Caco-2 (cell line): Measurements from ENCODE around the gene FHIT. TPM values are rescaled to one million over a fixed set of nuclear protein-coding genes. Genes with fewer than 3 reads are reported as not detected.

Experiments
- BruUV-seq: library from RNA; stranded (reverse); fragments of 400-500 nt; replicated peaks from 2 replicates; lab custom pipeline; 2021; lab: Mats Ljungman, UMichigan
- CTCF ChIA-PET: fragments of 300-600 bp; sonication (Branson Sonifier 250); formaldehyde crosslinking; loops from one replicate; lab custom pipeline; 2022; ENCODE audit warnings: antibody characterized with exemption; lab: Charles Lee
- POLR2A ChIA-PET: fragments of 300-600 bp; sonication (Branson Sonifier 250); formaldehyde crosslinking; loops from one replicate; lab custom pipeline; 2022; ENCODE audit warnings: antibody characterized with exemption; lab: Charles Lee
- DNase-seq, 2 experiments: peaks; one replicate each; pipeline versions ENCODE4 v3.0.0 to v3.0.0-alpha.2; 2020 to 2022
- H3K27me3 ChIP-seq: replicated peaks from 2 replicates; pipeline ENCODE4 v1.6.0; 2011; ENCODE audit warnings: low read length; ENCODE audit not compliant: control insufficient read depth, insufficient read depth
- H3K36me3 ChIP-seq: 2 replicates; pipeline ENCODE4 v1.5.1; 2011; ENCODE audit warnings: low read length; ENCODE audit not compliant: control insufficient read depth, insufficient read depth
- H3K4me1 ChIP-seq: fragments of 250-450 bp; sonication (Bioruptor Pico); 2 replicates; pipeline ENCODE4 v1.5.1; 2020; ENCODE audit warnings: mild to moderate bottlenecking
- H3K4me3 ChIP-seq: 2 replicates; pipeline ENCODE4 v1.5.1; 2011; ENCODE audit warnings: low read depth, mild to moderate bottlenecking, control low read depth, low read length
- H3K9me3 ChIP-seq: fragments of 250-450 bp; sonication (Bioruptor Pico); 2 replicates; pipeline ENCODE4 v1.5.1; 2020; ENCODE audit warnings: mild to moderate bottlenecking, moderate library complexity
- H3K27ac Mint-ChIP-seq: one replicate; pipeline ENCODE4 v1.8.0; 2022; ENCODE audit warnings: mixed read lengths; ENCODE audit not compliant: unreplicated experiment
- H3K27me3 Mint-ChIP-seq: one replicate; pipeline ENCODE4 v1.8.0; 2022; ENCODE audit warnings: mixed read lengths; ENCODE audit not compliant: insufficient read depth, unreplicated experiment
- H3K36me3 Mint-ChIP-seq: one replicate; pipeline ENCODE4 v1.8.0; 2022; ENCODE audit warnings: mild to moderate bottlenecking, mixed read lengths; ENCODE audit not compliant: insufficient read depth, unreplicated experiment
- H3K4me1 Mint-ChIP-seq: one replicate; pipeline ENCODE4 v1.8.0; 2022; ENCODE audit warnings: low read depth, mixed read lengths; ENCODE audit not compliant: unreplicated experiment
- H3K4me3 Mint-ChIP-seq: one replicate; pipeline ENCODE4 v1.8.0; 2022; ENCODE audit warnings: mild to moderate bottlenecking, moderate library complexity, mixed read lengths; ENCODE audit not compliant: unreplicated experiment
- H3K9me3 Mint-ChIP-seq: one replicate; pipeline ENCODE4 v1.8.0; 2022; ENCODE audit warnings: mixed read lengths; ENCODE audit not compliant: unreplicated experiment
- intact Hi-C: fragments of 100-400 bp; cut with micrococcal nuclease; formaldehyde crosslinking; loops from one replicate; pipeline ENCODE4 v1.10.0; 2022; ENCODE audit not compliant: unreplicated experiment
- total RNA-seq: library from RNA; stranded (reverse); gene quantifications from 2 replicates; pipeline ENCODE4 v1.2.3, GENCODE V29; 2022
- TF ChIP-seq, protein P1 (sequence below), 2 experiments: fragments of 200-600 bp in 1 of 2; IDR thresholded peaks; 1 replicate in 1 of 2; 2 replicates in 1 of 2; pipeline versions ENCODE4 v1.5.1 to v1.8.0; 2011 to 2022; ENCODE audit warnings: antibody characterized with exemption in 1 of 2, control low read depth in 1 of 2, inconsistent platforms in 1 of 2, low read depth in 1 of 2, low read length in 1 of 2, mild to moderate bottlenecking in 1 of 2, moderate library complexity in 1 of 2; ENCODE audit not compliant: insufficient read depth in 1 of 2, severe bottlenecking in 1 of 2, unreplicated experiment in 1 of 2

FHIT gene
- total RNA-seq, 1 experiment from 2014 or later: 8.3 TPM

DNA sequence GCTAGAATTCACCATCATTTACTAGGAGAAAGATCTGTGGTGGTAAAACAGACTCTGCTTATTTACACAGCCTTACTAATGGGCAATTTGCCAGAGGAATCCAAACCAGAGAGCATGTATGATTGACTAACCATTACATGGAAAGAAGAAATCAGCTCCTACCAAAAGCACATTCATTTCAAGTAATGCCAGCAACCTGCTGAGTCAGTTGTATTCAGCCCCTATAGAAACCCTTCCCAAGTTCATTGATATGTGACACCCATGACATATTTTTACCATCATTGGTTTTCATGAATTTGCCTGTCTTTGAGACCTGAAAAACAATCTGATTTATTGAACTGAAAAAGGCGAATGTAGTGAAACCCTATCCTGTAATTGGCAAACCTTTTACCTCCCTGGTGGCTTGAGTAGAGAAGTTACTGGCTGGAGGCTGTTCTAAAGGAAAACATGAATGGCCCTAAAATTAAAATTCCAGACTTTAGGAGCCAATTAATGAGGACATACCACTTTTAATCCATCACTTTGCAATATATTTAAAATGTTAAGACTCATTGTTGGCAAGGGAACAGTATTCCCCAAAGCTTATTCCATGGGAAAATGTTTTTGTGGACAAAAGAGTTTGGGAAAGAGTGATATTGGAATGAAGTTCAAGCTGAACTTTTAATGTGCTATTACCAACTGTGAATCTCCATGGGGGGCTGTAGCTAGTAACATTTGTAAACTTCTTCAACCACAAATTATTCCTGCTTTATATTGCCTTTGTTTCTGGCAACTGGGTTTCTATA lies 542.9 kb downstream of the FHIT start:
- H3K27ac Mint-ChIP-seq: no peak overlapping the region
- intact Hi-C loops: no loop called here
- no TSS peak for BruUV-seq
- H3K27me3 Mint-ChIP-seq: no peaks in the 10 kb centered on the region
- no peak overlapping the region for H3K4me3 Mint-ChIP-seq
- ChIA-PET POLR2A (no interaction called here), CTCF (no interaction called here)
- no peak for DNase-seq
- TF ChIP-seq, protein P1, sequence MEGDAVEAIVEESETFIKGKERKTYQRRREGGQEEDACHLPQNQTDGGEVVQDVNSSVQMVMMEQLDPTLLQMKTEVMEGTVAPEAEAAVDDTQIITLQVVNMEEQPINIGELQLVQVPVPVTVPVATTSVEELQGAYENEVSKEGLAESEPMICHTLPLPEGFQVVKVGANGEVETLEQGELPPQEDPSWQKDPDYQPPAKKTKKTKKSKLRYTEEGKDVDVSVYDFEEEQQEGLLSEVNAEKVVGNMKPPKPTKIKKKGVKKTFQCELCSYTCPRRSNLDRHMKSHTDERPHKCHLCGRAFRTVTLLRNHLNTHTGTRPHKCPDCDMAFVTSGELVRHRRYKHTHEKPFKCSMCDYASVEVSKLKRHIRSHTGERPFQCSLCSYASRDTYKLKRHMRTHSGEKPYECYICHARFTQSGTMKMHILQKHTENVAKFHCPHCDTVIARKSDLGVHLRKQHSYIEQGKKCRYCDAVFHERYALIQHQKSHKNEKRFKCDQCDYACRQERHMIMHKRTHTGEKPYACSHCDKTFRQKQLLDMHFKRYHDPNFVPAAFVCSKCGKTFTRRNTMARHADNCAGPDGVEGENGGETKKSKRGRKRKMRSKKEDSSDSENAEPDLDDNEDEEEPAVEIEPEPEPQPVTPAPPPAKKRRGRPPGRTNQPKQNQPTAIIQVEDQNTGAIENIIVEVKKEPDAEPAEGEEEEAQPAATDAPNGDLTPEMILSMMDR (IDR thresholded peaks at IDR 0.05; ENCODE audit: insufficient read depth in 1 of 2, low read depth in 1 of 2, low read length in 1 of 2, severe bottlenecking in 1 of 2, unreplicated experiment in 1 of 2): no peak
- H3K4me3 ChIP-seq: no peak overlapping the region
- no peaks in the 10 kb centered on the region for H3K36me3 Mint-ChIP-seq
- H3K4me1 Mint-ChIP-seq: no peaks in the 10 kb centered on the region
- no peaks in the 10 kb centered on the region for H3K27me3 ChIP-seq
- H3K4me1 ChIP-seq: no peaks in the 10 kb centered on the region
- no peaks in the 10 kb centered on the region for H3K36me3 ChIP-seq
- peaks cover 10% of the 10 kb centered on the region for H3K9me3 Mint-ChIP-seq
- no peaks in the 10 kb centered on the region for H3K9me3 ChIP-seq

DNA sequence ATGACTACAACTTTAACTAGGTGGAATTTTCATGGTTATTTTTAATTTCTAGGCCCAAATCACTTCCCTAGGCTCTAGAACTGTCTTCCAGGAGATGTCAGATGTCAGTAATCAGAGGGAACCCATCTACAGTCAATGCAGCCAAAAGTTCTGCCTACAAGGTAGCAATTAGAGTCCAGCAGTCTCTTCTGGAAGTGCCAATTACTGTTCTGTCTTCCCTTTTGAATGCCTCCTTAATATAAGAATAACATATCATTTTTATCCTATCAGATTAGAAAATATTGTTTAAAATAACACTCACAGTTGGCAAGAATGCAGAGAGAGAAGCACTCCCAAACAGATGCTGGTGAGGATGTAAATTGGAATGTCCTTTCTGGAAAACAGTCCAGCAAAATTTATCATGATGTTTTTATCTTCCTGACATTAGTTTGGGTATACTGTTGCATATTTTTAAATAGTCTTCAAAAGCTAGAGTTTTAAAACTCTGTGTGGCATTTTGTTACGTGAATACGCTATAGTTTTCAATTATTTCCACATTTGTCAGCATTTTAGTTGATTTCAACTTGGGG lies 543.7 kb downstream of the FHIT start:
- Histone ChIP-seq H3K4me1 (no peaks in the 10 kb centered on the region), H3K9me3 (no peaks in the 10 kb centered on the region), H3K4me3 (no peak overlapping the region), H3K27me3 (no peaks in the 10 kb centered on the region), H3K36me3 (no peaks in the 10 kb centered on the region)
- Mint-ChIP-seq H3K27me3 (no peaks in the 10 kb centered on the region), H3K4me3 (no peak overlapping the region), H3K27ac (no peak overlapping the region), H3K4me1 (no peaks in the 10 kb centered on the region), H3K9me3 (peaks cover 10% of the 10 kb centered on the region), H3K36me3 (no peaks in the 10 kb centered on the region)
- no peak for DNase-seq
- POLR2A ChIA-PET: no interaction called here
- no TSS peak for BruUV-seq
- TF ChIP-seq, protein P1 (IDR thresholded peaks at IDR 0.05; ENCODE audit: insufficient read depth in 1 of 2, low read depth in 1 of 2, low read length in 1 of 2, severe bottlenecking in 1 of 2, unreplicated experiment in 1 of 2): no peak
- intact Hi-C loops: no loop called here
- CTCF ChIA-PET: no interaction called here

DNA sequence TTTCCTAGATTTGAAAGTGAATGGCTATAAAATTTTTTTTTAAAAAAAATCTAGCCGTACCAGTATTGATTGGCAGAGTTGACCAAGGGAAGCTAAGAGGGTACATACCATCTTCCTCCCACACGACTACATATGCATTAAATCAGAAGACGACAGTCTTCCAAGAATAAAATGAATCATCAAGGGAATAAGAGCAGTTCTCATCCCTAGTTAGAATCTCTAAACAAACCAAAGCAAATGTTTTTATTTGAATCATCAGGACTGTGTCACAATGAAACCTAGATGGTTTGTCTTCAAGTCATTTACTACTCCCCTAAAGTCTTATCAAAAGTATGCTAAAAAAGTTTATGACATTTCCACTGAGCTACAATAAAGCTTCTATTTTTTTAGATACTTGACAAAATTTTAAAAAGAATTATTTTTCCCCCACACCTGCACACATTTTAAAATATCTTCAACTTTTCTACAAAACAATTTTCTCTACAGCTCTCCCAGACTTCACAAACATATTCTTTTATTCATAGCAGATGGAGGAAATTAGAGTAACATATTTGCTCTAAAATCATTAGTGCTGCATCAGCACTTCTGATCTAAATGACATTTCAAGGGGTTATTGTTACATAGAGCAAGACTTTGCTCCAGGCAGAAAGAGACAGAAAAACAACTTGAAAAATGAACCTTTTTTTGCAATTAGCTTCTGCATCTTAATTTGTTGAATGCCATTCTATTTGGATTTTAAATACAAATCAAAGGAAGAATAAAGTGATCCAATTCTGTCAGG lies 547.1 kb downstream of the FHIT start:
- Mint-ChIP-seq H3K4me1 (no peaks in the 10 kb centered on the region), H3K4me3 (no peak overlapping the region), H3K27ac (no peak overlapping the region), H3K27me3 (no peaks in the 10 kb centered on the region), H3K36me3 (no peaks in the 10 kb centered on the region), H3K9me3 (no peaks in the 10 kb centered on the region)
- ChIA-PET POLR2A (no interaction called here), CTCF (no interaction called here)
- Histone ChIP-seq H3K4me1 (no peaks in the 10 kb centered on the region), H3K4me3 (no peak overlapping the region), H3K27me3 (no peaks in the 10 kb centered on the region), H3K9me3 (no peaks in the 10 kb centered on the region), H3K36me3 (no peaks in the 10 kb centered on the region)
- intact Hi-C loops: no loop called here
- TF ChIP-seq, protein P1 (IDR thresholded peaks at IDR 0.05; ENCODE audit: insufficient read depth in 1 of 2, low read depth in 1 of 2, low read length in 1 of 2, severe bottlenecking in 1 of 2, unreplicated experiment in 1 of 2): no peak
- no TSS peak for BruUV-seq
- no peak for DNase-seq
